Measurements from ENCODE around the gene PARP2.
"Not testable (repeated sequence)": the region's sequence is repeated elsewhere in the genome, so short reads cannot be mapped to it uniquely, and the experiment has no call there.

PARP2 gene

DNA sequence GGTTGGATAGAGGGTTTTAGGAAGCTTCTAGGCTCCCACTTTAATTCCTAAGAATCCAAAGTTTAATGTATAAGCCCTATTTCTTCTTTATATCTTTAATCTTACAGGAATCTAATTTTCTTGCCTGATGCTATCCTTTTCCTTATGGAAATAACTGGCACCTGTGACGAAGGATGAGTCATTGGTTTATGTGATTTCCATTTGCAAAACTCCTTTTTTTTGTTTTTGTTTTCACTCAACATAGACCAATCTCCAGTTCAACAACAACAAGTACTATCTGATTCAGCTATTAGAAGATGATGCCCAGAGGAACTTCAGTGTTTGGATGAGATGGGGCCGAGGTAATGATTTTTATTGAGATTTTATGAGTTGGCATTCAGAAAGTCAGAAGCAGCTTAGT is 6.8 kb downstream of the PARP2 start:
- H3K4me2 ChIP-seq (ENCODE audit: low read length), result no peak overlapping the region
- no peaks in the 10 kb centered on the region for H3K4me1 ChIP-seq (ENCODE audit: insufficient read depth, low read length, severe bottlenecking)
- TF ChIP-seq, protein P1, sequence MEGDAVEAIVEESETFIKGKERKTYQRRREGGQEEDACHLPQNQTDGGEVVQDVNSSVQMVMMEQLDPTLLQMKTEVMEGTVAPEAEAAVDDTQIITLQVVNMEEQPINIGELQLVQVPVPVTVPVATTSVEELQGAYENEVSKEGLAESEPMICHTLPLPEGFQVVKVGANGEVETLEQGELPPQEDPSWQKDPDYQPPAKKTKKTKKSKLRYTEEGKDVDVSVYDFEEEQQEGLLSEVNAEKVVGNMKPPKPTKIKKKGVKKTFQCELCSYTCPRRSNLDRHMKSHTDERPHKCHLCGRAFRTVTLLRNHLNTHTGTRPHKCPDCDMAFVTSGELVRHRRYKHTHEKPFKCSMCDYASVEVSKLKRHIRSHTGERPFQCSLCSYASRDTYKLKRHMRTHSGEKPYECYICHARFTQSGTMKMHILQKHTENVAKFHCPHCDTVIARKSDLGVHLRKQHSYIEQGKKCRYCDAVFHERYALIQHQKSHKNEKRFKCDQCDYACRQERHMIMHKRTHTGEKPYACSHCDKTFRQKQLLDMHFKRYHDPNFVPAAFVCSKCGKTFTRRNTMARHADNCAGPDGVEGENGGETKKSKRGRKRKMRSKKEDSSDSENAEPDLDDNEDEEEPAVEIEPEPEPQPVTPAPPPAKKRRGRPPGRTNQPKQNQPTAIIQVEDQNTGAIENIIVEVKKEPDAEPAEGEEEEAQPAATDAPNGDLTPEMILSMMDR (IDR thresholded peaks at IDR 0.05; ENCODE audit: low read length), result no peak
- no peak for TF ChIP-seq EZH2 (IDR thresholded peaks at IDR 0.05; ENCODE audit: borderline replicate concordance, low read length)
- H4K20me1 ChIP-seq (ENCODE audit: insufficient read depth, low read length), result no peaks in the 10 kb centered on the region
- H3K27ac ChIP-seq (ENCODE audit: low read depth, low read length, poor library complexity, severe bottlenecking), result no peak overlapping the region
- H3K36me3 ChIP-seq (ENCODE audit: insufficient read depth, low read length), result peaks cover 91% of the 10 kb centered on the region
- H2AFZ ChIP-seq (ENCODE audit: low read length), result no peak overlapping the region
- H3K79me2 ChIP-seq (ENCODE audit: insufficient read depth, low read length), result no peaks in the 10 kb centered on the region
- no peaks in the 10 kb centered on the region for H3K27me3 ChIP-seq (ENCODE audit: insufficient read depth, low read length)
- H3K9ac ChIP-seq (ENCODE audit: low read length), result no peak overlapping the region
- H3K9me3 ChIP-seq (ENCODE audit: low read length), result no peaks in the 10 kb centered on the region
- H3F3A ChIP-seq (ENCODE audit: insufficient read depth, low read length), result no peaks in the 10 kb centered on the region
- H3K9me2 ChIP-seq (ENCODE audit: low read depth, low read length), result no peaks in the 10 kb centered on the region
- no peak overlapping the region for H3K4me3 ChIP-seq (ENCODE audit: low read depth, low read length, poor library complexity, severe bottlenecking)

DNA sequence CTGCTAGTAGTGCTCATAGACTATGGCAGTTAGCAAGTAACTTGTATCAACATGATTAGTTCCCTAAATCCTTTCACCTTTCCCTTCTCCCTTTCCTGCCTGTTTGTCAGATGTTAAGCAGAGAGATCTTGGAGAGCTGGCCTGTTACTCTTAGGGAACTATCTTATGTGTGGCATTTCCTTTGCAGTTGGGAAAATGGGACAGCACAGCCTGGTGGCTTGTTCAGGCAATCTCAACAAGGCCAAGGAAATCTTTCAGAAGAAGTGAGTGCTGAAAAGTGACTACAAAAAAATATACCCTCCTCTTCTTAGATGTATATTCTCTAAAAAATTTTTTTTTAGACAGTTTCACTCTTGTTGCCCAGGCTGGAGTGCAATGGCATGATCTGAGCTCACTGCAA is 7.4 kb downstream of the PARP2 start:
- no peaks in the 10 kb centered on the region for H3K9me3 ChIP-seq (ENCODE audit: low read length)
- H3F3A ChIP-seq (ENCODE audit: insufficient read depth, low read length), result no peaks in the 10 kb centered on the region
- H3K9ac ChIP-seq (ENCODE audit: low read length), result no peak overlapping the region
- no peak for TF ChIP-seq EZH2 (IDR thresholded peaks at IDR 0.05; ENCODE audit: borderline replicate concordance, low read length)
- TF ChIP-seq, protein P1 (IDR thresholded peaks at IDR 0.05; ENCODE audit: low read length), result no peak
- H3K27me3 ChIP-seq (ENCODE audit: insufficient read depth, low read length), result no peaks in the 10 kb centered on the region
- H3K4me3 ChIP-seq (ENCODE audit: low read depth, low read length, poor library complexity, severe bottlenecking), result no peak overlapping the region
- peaks cover 89% of the 10 kb centered on the region for H3K36me3 ChIP-seq (ENCODE audit: insufficient read depth, low read length)
- H2AFZ ChIP-seq (ENCODE audit: low read length), result no peak overlapping the region
- H3K9me2 ChIP-seq (ENCODE audit: low read depth, low read length), result no peaks in the 10 kb centered on the region
- no peak overlapping the region for H3K27ac ChIP-seq (ENCODE audit: low read depth, low read length, poor library complexity, severe bottlenecking)
- no peak overlapping the region for H3K4me2 ChIP-seq (ENCODE audit: low read length)
- no peaks in the 10 kb centered on the region for H4K20me1 ChIP-seq (ENCODE audit: insufficient read depth, low read length)
- H3K4me1 ChIP-seq (ENCODE audit: insufficient read depth, low read length, severe bottlenecking), result no peaks in the 10 kb centered on the region
- H3K79me2 ChIP-seq (ENCODE audit: insufficient read depth, low read length), result no peaks in the 10 kb centered on the region

DNA sequence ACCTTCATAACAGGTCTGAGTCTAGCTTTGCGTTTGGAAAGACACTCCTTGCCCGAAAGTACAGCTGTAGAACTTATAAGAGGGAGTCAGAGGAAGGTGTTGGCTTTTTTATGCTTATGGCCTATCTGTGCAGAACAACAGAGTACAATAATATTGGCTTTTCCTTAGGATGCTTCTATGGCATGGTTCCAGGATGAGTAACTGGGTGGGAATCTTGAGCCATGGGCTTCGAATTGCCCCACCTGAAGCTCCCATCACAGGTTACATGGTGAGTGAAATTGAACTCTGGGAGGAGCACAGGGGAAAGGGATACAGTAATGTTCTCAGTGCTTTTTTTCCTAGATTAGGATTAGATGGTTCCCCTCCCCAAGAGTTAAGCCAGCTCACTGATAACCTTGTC is 13.0 kb downstream of the PARP2 start:
- Histone ChIP-seq H3K36me3 (ENCODE audit: insufficient read depth, low read length) (peaks cover 89% of the 10 kb centered on the region), H3K4me1 (ENCODE audit: insufficient read depth, low read length, severe bottlenecking) (no peaks in the 10 kb centered on the region), H3K27ac (ENCODE audit: low read depth, low read length, poor library complexity, severe bottlenecking) (no peak overlapping the region), H3F3A (ENCODE audit: insufficient read depth, low read length) (no peaks in the 10 kb centered on the region), H4K20me1 (ENCODE audit: insufficient read depth, low read length) (no peaks in the 10 kb centered on the region), H3K4me3 (ENCODE audit: low read depth, low read length, poor library complexity, severe bottlenecking) (no peak overlapping the region), H3K9ac (ENCODE audit: low read length) (no peak overlapping the region), H3K79me2 (ENCODE audit: insufficient read depth, low read length) (no peaks in the 10 kb centered on the region), H3K27me3 (ENCODE audit: insufficient read depth, low read length) (no peaks in the 10 kb centered on the region), H3K9me3 (ENCODE audit: low read length) (no peaks in the 10 kb centered on the region), H3K9me2 (ENCODE audit: low read depth, low read length) (no peaks in the 10 kb centered on the region), H3K4me2 (ENCODE audit: low read length) (no peak overlapping the region), H2AFZ (ENCODE audit: low read length) (no peak overlapping the region)
- TF ChIP-seq EZH2 (IDR thresholded peaks at IDR 0.05; ENCODE audit: borderline replicate concordance, low read length), result no peak
- TF ChIP-seq, protein P1 (IDR thresholded peaks at IDR 0.05; ENCODE audit: low read length), result no peak

DNA sequence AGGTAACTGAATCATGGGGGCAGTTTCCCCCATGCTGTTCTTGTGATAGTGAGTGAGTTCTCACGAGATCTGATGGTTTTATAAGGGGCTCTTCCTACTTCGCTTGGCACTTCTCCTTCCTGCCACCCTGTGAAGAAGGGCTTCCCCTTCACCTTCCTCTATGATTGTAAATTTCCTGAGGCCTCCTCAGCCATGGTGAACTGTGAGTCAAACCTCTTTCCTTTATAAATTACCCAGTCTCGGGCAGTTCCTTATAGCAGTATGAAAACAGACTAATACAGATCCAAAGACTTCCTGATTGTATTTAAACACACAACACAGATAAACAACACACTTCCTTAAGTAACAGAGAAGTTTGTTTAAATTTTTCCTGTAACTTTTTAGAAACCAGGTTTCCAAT is 15.0 kb downstream of the PARP2 start:
- H2AFZ ChIP-seq (ENCODE audit: low read length); H3K27ac ChIP-seq (ENCODE audit: low read depth, low read length, poor library complexity, severe bottlenecking); H3K9me3 ChIP-seq (ENCODE audit: low read length); H3K9ac ChIP-seq (ENCODE audit: low read length); H3K9me2 ChIP-seq (ENCODE audit: low read depth, low read length); H3K4me3 ChIP-seq (ENCODE audit: low read depth, low read length, poor library complexity, severe bottlenecking); H4K20me1 ChIP-seq (ENCODE audit: insufficient read depth, low read length); H3F3A ChIP-seq (ENCODE audit: insufficient read depth, low read length); H3K27me3 ChIP-seq (ENCODE audit: insufficient read depth, low read length); H3K4me1 ChIP-seq (ENCODE audit: insufficient read depth, low read length, severe bottlenecking); H3K4me2 ChIP-seq (ENCODE audit: low read length); H3K79me2 ChIP-seq (ENCODE audit: insufficient read depth, low read length): not testable (repeated sequence)
- H3K36me3 ChIP-seq (ENCODE audit: insufficient read depth, low read length), result peaks cover 69% of the 10 kb centered on the region

Data from OCI-LY1 (cell line).